Measurements from ENCODE around the gene TAF4B.

DNA sequence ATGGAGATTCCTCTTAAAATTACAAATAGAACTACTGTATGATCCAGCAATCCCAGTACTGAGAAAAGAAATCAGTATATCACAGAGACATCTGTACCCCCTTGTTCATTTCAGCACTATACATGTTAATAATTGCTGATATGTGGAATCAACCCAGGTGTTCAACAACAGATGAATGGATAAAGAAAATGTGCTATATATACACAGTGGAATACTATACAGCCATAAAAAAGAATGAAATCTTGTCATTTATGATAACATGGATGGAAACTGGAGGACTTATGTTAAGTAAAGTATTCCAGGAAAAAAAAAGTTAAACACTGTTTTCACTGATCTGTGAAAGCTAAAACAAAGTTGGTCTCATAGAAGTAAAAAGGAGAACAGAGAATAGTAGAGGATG is 124.7 kb downstream of the TAF4B start:
- TF ChIP-seq, protein P1, sequence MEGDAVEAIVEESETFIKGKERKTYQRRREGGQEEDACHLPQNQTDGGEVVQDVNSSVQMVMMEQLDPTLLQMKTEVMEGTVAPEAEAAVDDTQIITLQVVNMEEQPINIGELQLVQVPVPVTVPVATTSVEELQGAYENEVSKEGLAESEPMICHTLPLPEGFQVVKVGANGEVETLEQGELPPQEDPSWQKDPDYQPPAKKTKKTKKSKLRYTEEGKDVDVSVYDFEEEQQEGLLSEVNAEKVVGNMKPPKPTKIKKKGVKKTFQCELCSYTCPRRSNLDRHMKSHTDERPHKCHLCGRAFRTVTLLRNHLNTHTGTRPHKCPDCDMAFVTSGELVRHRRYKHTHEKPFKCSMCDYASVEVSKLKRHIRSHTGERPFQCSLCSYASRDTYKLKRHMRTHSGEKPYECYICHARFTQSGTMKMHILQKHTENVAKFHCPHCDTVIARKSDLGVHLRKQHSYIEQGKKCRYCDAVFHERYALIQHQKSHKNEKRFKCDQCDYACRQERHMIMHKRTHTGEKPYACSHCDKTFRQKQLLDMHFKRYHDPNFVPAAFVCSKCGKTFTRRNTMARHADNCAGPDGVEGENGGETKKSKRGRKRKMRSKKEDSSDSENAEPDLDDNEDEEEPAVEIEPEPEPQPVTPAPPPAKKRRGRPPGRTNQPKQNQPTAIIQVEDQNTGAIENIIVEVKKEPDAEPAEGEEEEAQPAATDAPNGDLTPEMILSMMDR (IDR thresholded peaks at IDR 0.05) = no peak
- TF ChIP-seq POLR2A (IDR thresholded peaks at IDR 0.05) = no peak
